Muscle layer of colon (tissue), 2 donors: Measurements from ENCODE around the gene NFIX.

ENCODE experiments used
- H3K27ac ChIP-seq: one replicate; pipeline ENCODE4 v1.7.0; 2013; ENCODE audit warnings: low read depth, mild to moderate bottlenecking, low read length, moderate library complexity
- H3K27me3 ChIP-seq, 2 donors: one replicate each; pipeline ENCODE4 v1.7.0; 2013; ENCODE audit warnings: low read length in 2 of 2, mild to moderate bottlenecking in 2 of 2; ENCODE audit not compliant: insufficient read depth in 2 of 2, control insufficient read depth in 1 of 2
- H3K36me3 ChIP-seq: one replicate; pipeline ENCODE4 v1.7.0; 2013; ENCODE audit warnings: mild to moderate bottlenecking, low read length; ENCODE audit not compliant: insufficient read depth
- H3K4me1 ChIP-seq: one replicate; pipeline ENCODE4 v1.7.0; 2013; ENCODE audit warnings: mild to moderate bottlenecking, low read length; ENCODE audit not compliant: insufficient read depth
- H3K4me3 ChIP-seq, 2 donors: one replicate each; pipeline ENCODE4 v1.7.0; 2013; ENCODE audit warnings: low read length in 2 of 2, low read depth in 1 of 2, mild to moderate bottlenecking in 1 of 2, moderate library complexity in 1 of 2
- H3K9ac ChIP-seq: one replicate; pipeline ENCODE4 v1.7.0; 2013; ENCODE audit warnings: low read length
- H3K9me3 ChIP-seq: one replicate; pipeline ENCODE4 v1.7.0; 2013; ENCODE audit warnings: mild to moderate bottlenecking, low read length
- donor health status: abdominal sarcoma.
- donor health status: Adenocarcinoma of cecum.

Gene NFIX

GRCh38 chr19:13029301-13029880 lies 34.1 kb downstream of the NFIX start:
- H3K36me3 ChIP-seq, result peaks cover 13% of the 10 kb centered on the region
- no peak overlapping the region for H3K9ac ChIP-seq
- peaks cover 94% of the 10 kb centered on the region for H3K4me1 ChIP-seq
- H3K27me3 ChIP-seq, result no peaks in the 10 kb centered on the region
- peak overlapping the region; percentile 16 for H3K27ac ChIP-seq
- no peak overlapping the region for H3K4me3 ChIP-seq
- no peaks in the 10 kb centered on the region for H3K9me3 ChIP-seq

DNA sequence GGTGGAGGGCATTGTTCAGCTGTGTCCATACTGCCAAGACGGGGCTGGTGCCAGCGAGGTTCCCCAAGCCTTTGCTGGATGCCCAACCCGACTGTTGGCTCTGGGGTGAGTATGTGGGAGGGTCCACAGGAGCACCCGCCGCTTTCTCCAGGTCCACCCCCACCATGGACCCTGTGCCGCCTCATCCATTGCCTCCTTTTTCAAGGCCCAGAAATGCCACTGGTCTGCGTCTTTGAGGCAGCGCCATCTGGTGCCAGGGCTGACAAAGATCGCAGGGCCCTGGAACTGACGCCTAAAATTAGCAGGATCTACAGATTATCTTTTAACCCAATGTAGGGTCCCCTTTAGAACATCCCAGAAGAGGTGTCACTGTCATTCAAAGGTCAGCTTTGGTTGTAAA lies 34.6 kb downstream of the NFIX start:
- H3K4me3 ChIP-seq, result no peak overlapping the region
- H3K9me3 ChIP-seq, result no peaks in the 10 kb centered on the region
- H3K27ac ChIP-seq, result peak overlapping the region; percentile 16
- peaks cover 99% of the 10 kb centered on the region for H3K4me1 ChIP-seq
- no peaks in the 10 kb centered on the region for H3K27me3 ChIP-seq
- H3K36me3 ChIP-seq, result peaks cover 13% of the 10 kb centered on the region
- H3K9ac ChIP-seq, result no peak overlapping the region

DNA sequence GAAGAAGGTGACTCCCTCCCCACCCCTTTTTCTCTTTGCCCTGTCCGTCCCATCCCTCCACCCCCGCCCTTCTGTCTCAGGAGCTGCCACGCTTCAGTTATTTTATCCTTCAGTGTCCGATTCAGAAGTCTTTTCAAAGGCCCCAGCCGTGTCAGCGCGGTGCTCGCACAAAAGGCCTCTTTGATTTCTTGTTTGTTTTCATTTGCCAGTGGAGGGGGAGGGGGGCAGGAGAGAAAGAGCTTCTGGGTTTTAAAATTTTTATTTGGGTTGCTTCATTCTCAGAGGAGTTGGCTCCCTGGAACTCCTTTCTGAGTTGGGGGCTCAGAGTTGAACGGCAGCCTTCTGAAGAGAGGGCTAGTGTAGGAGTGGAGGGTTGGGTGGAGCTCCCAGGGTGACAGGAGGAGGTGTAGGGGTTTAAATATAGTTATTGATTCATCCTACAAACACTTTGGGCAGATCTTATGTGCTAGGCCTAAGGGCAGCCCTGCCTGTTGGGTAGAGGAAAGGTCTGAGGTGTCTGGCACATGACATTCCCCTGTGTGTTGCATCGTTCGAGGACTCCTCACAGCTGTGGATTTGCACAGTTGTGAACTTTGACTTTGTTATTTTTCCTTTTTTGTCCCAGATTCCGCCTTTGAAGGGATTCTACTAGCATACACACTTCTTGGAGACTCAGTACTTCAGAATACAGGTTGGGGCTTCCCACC lies 36.8 kb downstream of the NFIX start:
- Histone ChIP-seq H3K4me1 (peaks cover 100% of the 10 kb centered on the region), H3K4me3 (peak overlapping the region in 1 of 2 donors; percentile 15), H3K27ac (peak overlapping the region; percentile 69)

DNA sequence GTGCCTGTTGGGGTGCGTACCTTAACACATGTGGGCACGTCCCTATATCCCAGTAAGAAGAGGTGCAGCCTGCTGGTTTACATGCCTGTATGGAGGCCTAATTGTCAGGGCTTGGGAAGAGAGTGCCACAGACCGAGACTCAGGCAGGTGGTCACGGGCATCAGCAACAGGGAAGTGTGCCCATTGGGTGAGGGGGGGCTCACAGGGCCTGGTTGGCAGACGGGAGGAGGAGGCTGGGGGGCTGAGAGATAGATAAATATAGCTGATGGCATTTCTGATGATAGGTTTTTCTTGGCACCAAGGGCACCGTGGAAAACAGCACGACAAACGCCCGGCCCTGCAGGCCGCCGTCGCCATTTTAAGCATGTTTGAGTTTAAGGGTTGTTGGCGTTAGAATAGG lies 37.6 kb downstream of the NFIX start:
- H3K9ac ChIP-seq, result peak overlapping the region; percentile 12
- no peaks in the 10 kb centered on the region for H3K9me3 ChIP-seq
- H3K27me3 ChIP-seq, result no peaks in the 10 kb centered on the region
- H3K4me3 ChIP-seq, result no peak overlapping the region
- peak overlapping the region; percentile 65 for H3K27ac ChIP-seq
- peaks cover 7% of the 10 kb centered on the region for H3K36me3 ChIP-seq
- H3K4me1 ChIP-seq, result peaks cover 100% of the 10 kb centered on the region

More for the DNA sequence above, 36.8 kb downstream of the NFIX start:
- peak overlapping the region; percentile 12 for H3K9ac ChIP-seq
- no peaks in the 10 kb centered on the region for H3K27me3 ChIP-seq
- H3K9me3 ChIP-seq, result no peaks in the 10 kb centered on the region
- H3K36me3 ChIP-seq, result peaks cover 9% of the 10 kb centered on the region

GRCh38 chr19:13033244-13033643 lies 38.0 kb downstream of the NFIX start:
- no peak overlapping the region for H3K4me3 ChIP-seq
- H3K27ac ChIP-seq, result peak overlapping the region; percentile 65
- no peaks in the 10 kb centered on the region for H3K9me3 ChIP-seq
- H3K27me3 ChIP-seq, result no peaks in the 10 kb centered on the region
- peaks cover 100% of the 10 kb centered on the region for H3K4me1 ChIP-seq
- peak overlapping the region; percentile 6 for H3K9ac ChIP-seq
- peaks cover 3% of the 10 kb centered on the region for H3K36me3 ChIP-seq

DNA sequence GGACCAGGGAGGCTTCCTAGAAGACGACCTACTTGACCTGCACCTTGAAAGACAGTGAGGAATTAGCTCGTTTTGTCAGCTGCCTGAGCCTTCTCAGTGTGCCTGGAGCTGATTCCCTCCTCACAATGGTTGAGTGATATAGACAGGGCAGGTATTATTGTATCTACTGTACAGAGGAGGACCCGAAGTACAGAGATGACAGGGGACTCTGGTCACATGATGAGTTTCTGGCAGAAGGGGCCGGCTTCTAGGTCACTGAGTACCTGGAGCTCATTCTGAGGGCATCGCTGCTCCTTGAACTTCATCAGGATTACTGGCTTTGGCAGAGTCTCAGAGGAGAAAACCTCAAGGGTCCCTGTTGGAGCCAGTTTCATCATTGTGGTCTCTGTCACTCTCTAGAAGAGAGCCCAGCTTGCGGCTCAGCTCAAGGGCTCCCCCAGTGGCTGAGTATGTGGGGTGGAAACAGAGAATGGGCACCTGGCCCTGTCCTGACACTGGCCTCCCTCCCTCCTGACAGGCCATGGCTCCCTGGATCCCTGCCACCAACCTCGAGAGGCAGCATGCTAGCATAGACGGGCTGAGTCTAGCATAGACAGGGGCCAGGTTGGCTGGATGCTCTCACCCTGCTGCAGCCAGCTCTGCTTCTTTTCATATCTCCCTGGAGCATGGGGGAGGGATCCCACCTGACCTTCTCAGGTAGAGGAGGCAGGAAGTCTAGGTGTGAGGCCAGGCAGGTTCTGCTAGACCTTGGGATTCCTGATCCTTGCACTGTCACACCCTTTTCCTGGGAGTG lies 38.7 kb downstream of the NFIX start:
- Histone ChIP-seq H3K9ac (peak overlapping the region; percentile 6), H3K4me1 (peaks cover 100% of the 10 kb centered on the region), H3K4me3 (peak overlapping the region in 1 of 2 donors; percentile 7), H3K27me3 (no peaks in the 10 kb centered on the region), H3K9me3 (no peaks in the 10 kb centered on the region), H3K36me3 (no peaks in the 10 kb centered on the region), H3K27ac (peak overlapping the region; percentile 65)

- no peaks in the 10 kb centered on the region for H3K27me3 ChIP-seq
- H3K27ac ChIP-seq, result peak overlapping the region; percentile 65
- H3K36me3 ChIP-seq, result no peaks in the 10 kb centered on the region
- H3K9me3 ChIP-seq, result no peaks in the 10 kb centered on the region
- no peak overlapping the region for H3K4me3 ChIP-seq
- H3K4me1 ChIP-seq, result peaks cover 100% of the 10 kb centered on the region
- no peak overlapping the region for H3K9ac ChIP-seq
Measured at GRCh38 chr19:13034636-13035035, 39.4 kb downstream of the NFIX start.

DNA sequence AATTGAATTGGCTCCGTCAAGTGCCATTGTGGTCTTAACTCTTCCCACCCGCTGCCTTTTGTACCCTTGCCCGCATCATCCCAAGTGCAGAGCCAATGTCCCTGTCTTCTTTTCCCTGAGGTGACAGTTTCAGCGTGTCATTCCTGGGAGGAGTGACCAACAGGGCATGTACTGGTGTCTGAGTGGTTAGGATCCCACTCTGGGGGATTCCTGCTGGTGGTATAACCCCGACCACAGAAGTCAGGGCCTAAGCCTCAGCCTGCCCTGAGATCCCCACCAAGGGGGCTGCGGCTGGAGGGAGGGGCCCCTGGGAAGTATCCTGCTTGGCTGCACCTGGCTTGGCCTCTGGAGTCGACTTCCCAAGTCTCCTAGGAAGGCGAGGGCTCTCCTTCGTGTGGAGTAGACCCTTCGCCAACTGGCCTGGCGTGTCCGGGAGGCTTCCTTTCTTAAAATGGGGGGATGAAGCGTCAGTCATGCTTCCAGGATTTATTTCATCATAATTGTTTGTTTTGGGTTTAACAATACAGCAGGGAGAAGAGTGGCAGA lies 40.6 kb downstream of the NFIX start:
- H3K4me1 ChIP-seq, result peaks cover 100% of the 10 kb centered on the region

GRCh38 chr19:13036366-13036976 lies 41.2 kb downstream of the NFIX start:
- no peaks in the 10 kb centered on the region for H3K36me3 ChIP-seq
- no peaks in the 10 kb centered on the region for H3K27me3 ChIP-seq
- H3K4me1 ChIP-seq, result peaks cover 98% of the 10 kb centered on the region
- no peak overlapping the region for H3K9ac ChIP-seq
- no peaks in the 10 kb centered on the region for H3K9me3 ChIP-seq
- H3K27ac ChIP-seq, result peak overlapping the region; percentile 85
- H3K4me3 ChIP-seq, result peak overlapping the region in 1 of 2 donors; percentile 26

More for the DNA sequence above, 40.6 kb downstream of the NFIX start:
- Histone ChIP-seq H3K27ac (peak overlapping the region; percentile 85), H3K9me3 (no peaks in the 10 kb centered on the region), H3K36me3 (no peaks in the 10 kb centered on the region), H3K9ac (no peak overlapping the region), H3K27me3 (no peaks in the 10 kb centered on the region), H3K4me3 (no peak overlapping the region)

- peaks cover 91% of the 10 kb centered on the region for H3K4me1 ChIP-seq
- no peak overlapping the region for H3K9ac ChIP-seq
- H3K4me3 ChIP-seq, result peak overlapping the region in 1 of 2 donors; percentile 26
- H3K27ac ChIP-seq, result peak overlapping the region; percentile 85
- H3K27me3 ChIP-seq, result no peaks in the 10 kb centered on the region
- no peaks in the 10 kb centered on the region for H3K36me3 ChIP-seq
- H3K9me3 ChIP-seq, result no peaks in the 10 kb centered on the region
Measured at GRCh38 chr19:13037161-13037560, 41.9 kb downstream of the NFIX start.

- Histone ChIP-seq H3K27me3 (no peaks in the 10 kb centered on the region), H3K4me1 (peaks cover 91% of the 10 kb centered on the region), H3K9me3 (no peaks in the 10 kb centered on the region), H3K4me3 (peak overlapping the region in 1 of 2 donors; percentile 26), H3K36me3 (no peaks in the 10 kb centered on the region), H3K9ac (peak overlapping the region; percentile 40), H3K27ac (peak overlapping the region; percentile 85)
Measured at GRCh38 chr19:13037731-13038130, 42.5 kb downstream of the NFIX start.
